SK-N-SH (cell line): ENCODE measurements around the gene SREBF2. TPM values are rescaled to one million over a fixed set of nuclear protein-coding genes. Genes with fewer than 3 reads are reported as not detected.

Experiments used
- CTCF ChIA-PET: fragments of 300-600, 350-600 bp; formaldehyde crosslinking; extraction: SDS; loops from one replicate; lab custom pipeline; 2021; lab: Yijun Ruan, JAX
- POLR2A ChIA-PET: fragments of 350-600 bp; sonication (Branson Sonifier 250); formaldehyde crosslinking; extraction: SDS; loops from one replicate; lab custom pipeline; 2020; ENCODE audit warnings: antibody characterized with exemption, inconsistent platforms; lab: Yijun Ruan, JAX
- DNase-seq: peaks from one replicate; pipeline ENCODE4 v3.0.0; 2012
- H2AFZ ChIP-seq: fragments of 200-600 bp; sonication (generic); 2 replicates; pipeline ENCODE4 v1.8.1; 2016; ENCODE audit warnings: antibody characterized with exemption, mild to moderate bottlenecking, low read depth
- H3F3A ChIP-seq: fragments of 200-600 bp; sonication (generic); replicated peaks from 2 replicates; pipeline ENCODE3; 2016; ENCODE audit warnings: antibody characterized with exemption, mild to moderate bottlenecking; ENCODE audit not compliant: insufficient read depth
- H3K27ac ChIP-seq, 2 experiments: fragments of 200-500 bp in 1 of 2; fragments of 200-600 bp in 1 of 2; sonication (Bioruptor generic) in 1 of 2; sonication (generic), shearing (Covaris generic) in 1 of 2; 2 replicates each; pipeline versions ENCODE4 v1.5.1 to v1.6.1; 2014 to 2016; ENCODE audit warnings: low read depth in 2 of 2, inconsistent platforms in 1 of 2, low read length in 1 of 2, mild to moderate bottlenecking in 1 of 2, mixed read lengths in 1 of 2
- H3K27me3 ChIP-seq: fragments of 200-600 bp; sonication (generic), shearing (Covaris generic); 2 replicates; pipeline ENCODE4 v1.6.1; 2016; ENCODE audit warnings: mixed run types; ENCODE audit not compliant: insufficient read depth
- H3K36me3 ChIP-seq, 2 experiments: fragments of 200-500 bp in 1 of 2; fragments of 200-600 bp in 1 of 2; sonication (Bioruptor generic) in 1 of 2; sonication (generic) in 1 of 2; replicated peaks in 1 of 2; 2 replicates each; pipeline versions ENCODE3 to v1.5.1; 2014 to 2016; ENCODE audit warnings: low read length in 1 of 2, mild to moderate bottlenecking in 1 of 2; ENCODE audit not compliant: insufficient read depth in 2 of 2, control insufficient read depth in 1 of 2
- H3K4me1 ChIP-seq, 2 experiments: fragments of 200-500 bp in 1 of 2; fragments of 200-600 bp in 1 of 2; sonication (Bioruptor generic) in 1 of 2; sonication (generic), shearing (Covaris generic) in 1 of 2; 2 replicates each; pipeline versions ENCODE4 v1.5.1 to v1.6.1; 2014 to 2016; ENCODE audit warnings: low read depth in 1 of 2, low read length in 1 of 2, mixed run types in 1 of 2; ENCODE audit not compliant: insufficient read depth in 2 of 2, control insufficient read depth in 1 of 2
- H3K4me2 ChIP-seq: fragments of 200-600 bp; sonication (generic), shearing (Covaris generic); 2 replicates; pipeline ENCODE4 v1.6.1; 2017; ENCODE audit warnings: mixed run types
- H3K4me3 ChIP-seq, 2 experiments: fragments of 200-500 bp in 1 of 2; fragments of 200-600 bp in 1 of 2; sonication (Bioruptor generic) in 1 of 2; sonication (generic), shearing (Covaris generic) in 1 of 2; 2 replicates each; pipeline versions ENCODE4 v1.5.1 to v1.8.1; 2014 to 2016; ENCODE audit warnings: low read depth in 2 of 2, inconsistent platforms in 1 of 2, low read length in 1 of 2, mild to moderate bottlenecking in 1 of 2, mixed read lengths in 1 of 2, moderate library complexity in 1 of 2
- H3K79me2 ChIP-seq: fragments of 200-600 bp; sonication (generic); 2 replicates; pipeline ENCODE4 v1.8.1; 2017; ENCODE audit warnings: mild to moderate bottlenecking; ENCODE audit not compliant: insufficient read depth
- H3K9ac ChIP-seq: fragments of 200-600 bp; sonication (generic); 2 replicates; pipeline ENCODE4 v1.6.1; 2017; ENCODE audit warnings: mixed run types
- H3K9me2 ChIP-seq: fragments of 200-600 bp; sonication (generic); 2 replicates; pipeline ENCODE4 v1.6.1; 2017; ENCODE audit warnings: mixed run types
- H3K9me3 ChIP-seq: fragments of 200-600 bp; sonication (generic); 2 replicates; pipeline ENCODE4 v1.6.1; 2017; ENCODE audit warnings: mixed run types, mild to moderate bottlenecking, moderate library complexity
- H4K20me1 ChIP-seq: fragments of 200-600 bp; sonication (generic); 2 replicates; pipeline ENCODE4 v1.6.1; 2017; ENCODE audit warnings: mild to moderate bottlenecking, mixed run types; ENCODE audit not compliant: insufficient read depth
- FOXJ3 ChIP-seq: sonication (generic); formaldehyde crosslinking; IDR thresholded peaks from 2 replicates; pipeline ENCODE4 v1.5.1; 2020; ENCODE audit warnings: mild to moderate bottlenecking, missing genetic modification reagents
- FOXM1 ChIP-seq: IDR thresholded peaks from 2 replicates; pipeline ENCODE4 v1.4.0; 2012; ENCODE audit warnings: low read depth, mild to moderate bottlenecking
- GATA2 ChIP-seq: sonication (generic); formaldehyde crosslinking; IDR thresholded peaks from 2 replicates; pipeline ENCODE4 v1.5.0; 2020; ENCODE audit warnings: mild to moderate bottlenecking, missing genetic modification reagents
- POLR2AphosphoS5 ChIP-seq: IDR thresholded peaks from 2 replicates; pipeline ENCODE4 v1.6.1; 2012; ENCODE audit warnings: low read depth, low read length
- REST ChIP-seq: IDR thresholded peaks from 2 replicates; pipeline ENCODE4 v1.6.1; 2012; ENCODE audit warnings: mild to moderate bottlenecking, low read depth, low read length, moderate library complexity
- RFX5 ChIP-seq: IDR thresholded peaks from 2 replicates; pipeline ENCODE4 v1.6.1; 2012; ENCODE audit warnings: mild to moderate bottlenecking, improper control_type of control experiment, low read length
- RXRA ChIP-seq: IDR thresholded peaks from 2 replicates; pipeline ENCODE4 v1.4.0; 2012; ENCODE audit warnings: low read depth, mild to moderate bottlenecking, borderline replicate concordance
- SIN3A ChIP-seq: IDR thresholded peaks from 2 replicates; pipeline ENCODE4 v1.6.1; 2012; ENCODE audit warnings: low read depth, mild to moderate bottlenecking, low read length, moderate library complexity, borderline replicate concordance
- SMC3 ChIP-seq: IDR thresholded peaks from 2 replicates; pipeline ENCODE4 v1.6.1; 2012; ENCODE audit warnings: low read depth, low read length, improper control_type of control experiment
- TCF12 ChIP-seq: IDR thresholded peaks from 2 replicates; pipeline ENCODE4 v1.4.0; 2012
- YY1 ChIP-seq: IDR thresholded peaks from 2 replicates; pipeline ENCODE4 v1.4.0; 2012; ENCODE audit warnings: low read depth, mild to moderate bottlenecking
- ZBTB33 ChIP-seq: IDR thresholded peaks from 2 replicates; pipeline ENCODE4 v1.4.0; 2012; ENCODE audit warnings: low read depth, borderline replicate concordance
- WGBS: methylation state at CpG from one replicate; pipeline ENCODE4 v1.1.6; 2017; ENCODE audit warnings: low lambda C conversion rate; 5-methylcytosine and 5-hydroxymethylcytosine counted together
- polyA plus RNA-seq, 3 experiments: library from polyadenylated mRNA; depleted of rRNA; stranded (reverse); fragments of >200 nt; gene quantifications; 2 replicates each; pipeline ENCODE4 v1.2.3, GENCODE V29; 2012

The SREBF2 gene
- polyA plus RNA-seq, 1 of the 3 experiments (the other 2 are of a cell fraction), result 7.5 TPM

- 93% methylated on average over 6 of the region's 6 CpGs for WGBS
- no peak for DNase-seq
Measured at GRCh38 chr22:41831383-41831782, 1.5 kb upstream of the SREBF2 start.

More at GRCh38 chr22:41831383-41831782, 1.5 kb upstream of the SREBF2 start:
- H3K27ac ChIP-seq, result no peak overlapping the region
- no peak overlapping the region for H3K9ac ChIP-seq
- no peaks in the 10 kb centered on the region for H3K9me2 ChIP-seq
- CTCF ChIA-PET, result interaction anchor here (1.0 to 1.6 kb wide), 3 partner anchors 9 to 110 kb away, joined by 3 to 6 read pairs (median 3); no protein-coding TSS in a partner anchor
- H3K4me1 ChIP-seq, result no peaks in the 10 kb centered on the region; a peak in 1 of 4 replicates
- no peaks in the 10 kb centered on the region for H3K9me3 ChIP-seq
- no peak overlapping the region for H3K4me2 ChIP-seq
- TF ChIP-seq REST (no peak), RXRA (no peak), ZBTB33 (no peak), FOXM1 (no peak), SIN3A (no peak), TCF12 (no peak), YY1 (no peak), FOXJ3 (CRISPR knock-in tag) (no peak), POLR2AphosphoS5 (no peak), SMC3 (no peak), GATA2 (CRISPR knock-in tag) (no peak), RFX5 (no peak)
- no peak overlapping the region for H2AFZ ChIP-seq
- H4K20me1 ChIP-seq, result no peaks in the 10 kb centered on the region
- no peaks in the 10 kb centered on the region for H3K27me3 ChIP-seq
- POLR2A ChIA-PET, result no interaction called here
- H3K36me3 ChIP-seq, result no peaks in the 10 kb centered on the region
- H3K4me3 ChIP-seq, result no peak overlapping the region
- H3F3A ChIP-seq, result no peaks in the 10 kb centered on the region
- H3K79me2 ChIP-seq, result 0 out of 2 replicates have a peak, but pooled peaks cover 7% of the 10 kb centered on the region
